ENCODE data around the gene PSMF1.

DNA sequence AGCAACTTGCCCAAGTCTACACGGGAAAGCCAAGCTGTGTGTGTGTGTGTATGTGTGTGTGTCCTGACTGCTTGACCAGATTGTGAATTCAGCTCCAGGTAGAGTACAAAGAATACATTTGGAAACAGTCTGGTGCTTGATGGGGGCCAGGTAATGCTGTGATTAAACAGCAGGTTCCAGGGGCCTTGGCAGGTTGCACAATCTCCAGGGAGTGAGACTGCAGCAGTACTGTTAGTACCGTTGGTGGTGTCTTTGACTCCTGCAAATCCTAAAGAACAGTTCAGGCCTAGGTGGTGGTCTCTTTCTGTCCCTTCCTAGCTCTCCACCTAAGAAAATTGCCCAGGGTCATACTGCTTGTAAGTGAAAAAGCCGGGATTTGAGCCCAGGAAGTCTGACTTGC lies 11.2 kb upstream of the PSMF1 start:
- TF ChIP-seq GFI1 (CRISPR knock-in tag; IDR thresholded peaks at IDR 0.05; ENCODE audit: borderline replicate concordance) (no peak), SALL1 (CRISPR knock-in tag; IDR thresholded peaks at IDR 0.05) (no peak), KAT7 (CRISPR knock-in tag; IDR thresholded peaks at IDR 0.05; ENCODE audit: borderline replicate concordance) (no peak), MEIS1 (CRISPR knock-in tag; IDR thresholded peaks at IDR 0.05; ENCODE audit: borderline replicate concordance) (no peak), NFIC (IDR thresholded peaks at IDR 0.05; ENCODE audit: low read length) (no peak), RERE (CRISPR knock-in tag; IDR thresholded peaks at IDR 0.05; ENCODE audit: low read depth) (no peak), GABPA (IDR thresholded peaks at IDR 0.05; ENCODE audit: low read depth, low read length) (no peak), GABPA (CRISPR knock-in tag; IDR thresholded peaks at IDR 0.05; ENCODE audit: low read depth) (no peak), CTCF (CRISPR knock-in tag; IDR thresholded peaks at IDR 0.05) (no peak), SRY (CRISPR knock-in tag; IDR thresholded peaks at IDR 0.05) (no peak), FIP1L1 (IDR thresholded peaks at IDR 0.05; ENCODE audit: borderline replicate concordance, insufficient read depth, low read depth, low read length) (no peak)
- TF ChIP-seq, protein P1, sequence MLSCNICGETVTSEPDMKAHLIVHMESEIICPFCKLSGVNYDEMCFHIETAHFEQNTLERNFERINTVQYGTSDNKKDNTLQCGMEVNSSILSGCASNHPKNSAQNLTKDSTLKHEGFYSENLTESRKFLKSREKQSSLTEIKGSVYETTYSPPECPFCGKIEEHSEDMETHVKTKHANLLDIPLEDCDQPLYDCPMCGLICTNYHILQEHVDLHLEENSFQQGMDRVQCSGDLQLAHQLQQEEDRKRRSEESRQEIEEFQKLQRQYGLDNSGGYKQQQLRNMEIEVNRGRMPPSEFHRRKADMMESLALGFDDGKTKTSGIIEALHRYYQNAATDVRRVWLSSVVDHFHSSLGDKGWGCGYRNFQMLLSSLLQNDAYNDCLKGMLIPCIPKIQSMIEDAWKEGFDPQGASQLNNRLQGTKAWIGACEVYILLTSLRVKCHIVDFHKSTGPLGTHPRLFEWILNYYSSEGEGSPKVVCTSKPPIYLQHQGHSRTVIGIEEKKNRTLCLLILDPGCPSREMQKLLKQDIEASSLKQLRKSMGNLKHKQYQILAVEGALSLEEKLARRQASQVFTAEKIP (CRISPR knock-in tag; IDR thresholded peaks at IDR 0.05; ENCODE audit: borderline replicate concordance) = no peak
- TF ChIP-seq, protein P2, sequence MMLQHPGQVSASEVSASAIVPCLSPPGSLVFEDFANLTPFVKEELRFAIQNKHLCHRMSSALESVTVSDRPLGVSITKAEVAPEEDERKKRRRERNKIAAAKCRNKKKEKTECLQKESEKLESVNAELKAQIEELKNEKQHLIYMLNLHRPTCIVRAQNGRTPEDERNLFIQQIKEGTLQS (CRISPR knock-in tag; IDR thresholded peaks at IDR 0.05) = no peak
